NCI-H1417 (cell line): ENCODE measurements around the gene MRPS2.

Source experiments
- DNase-seq, 3 experiments: peaks; one replicate each; lab custom pipeline; 2025; lab: John Stamatoyannopoulos, UW

The MRPS2 gene

DNA sequence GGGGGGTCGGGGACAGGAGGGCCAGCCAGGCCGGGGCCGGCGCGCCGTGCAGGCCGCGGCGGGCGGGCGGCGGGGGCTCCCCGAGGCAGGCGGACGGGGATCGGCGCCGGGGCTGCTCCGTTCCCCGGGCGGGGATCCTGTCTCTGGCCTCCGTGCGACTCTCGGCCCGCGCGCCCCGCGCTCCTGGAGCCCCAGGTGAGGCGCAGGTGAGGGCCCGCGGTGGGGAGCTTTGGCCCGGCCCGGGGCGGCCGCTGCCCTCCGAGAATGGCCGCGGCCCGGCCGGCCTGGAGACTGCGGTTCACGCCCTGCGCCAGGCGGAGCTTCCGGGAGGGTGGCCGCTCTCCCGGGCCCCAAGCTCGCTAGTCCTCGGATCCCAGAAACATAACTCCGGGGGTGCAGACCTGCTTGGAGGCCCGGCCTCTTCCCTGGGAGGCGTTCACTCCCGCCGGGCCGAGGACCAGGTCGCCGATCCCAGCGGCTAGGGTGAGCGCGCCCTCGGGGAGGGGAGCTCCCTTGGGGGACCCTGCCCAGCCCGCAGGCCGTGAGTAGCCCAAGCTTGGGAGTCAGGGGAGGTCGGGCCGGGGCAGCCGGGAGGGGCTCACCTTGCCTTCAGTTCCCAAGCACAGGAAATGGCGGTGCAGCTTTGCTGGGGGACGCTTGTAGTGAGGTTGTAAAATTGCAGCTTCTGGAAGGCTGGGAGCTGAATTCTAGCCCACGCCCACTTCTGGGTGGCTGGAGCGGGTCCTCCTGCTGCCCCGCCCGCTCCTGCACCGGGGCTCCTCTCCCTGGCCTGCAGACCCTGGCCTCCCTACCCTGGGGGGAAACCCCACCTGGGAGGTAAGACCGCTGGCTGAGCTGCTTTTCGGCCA, 20.2 kb upstream of the MRPS2 start:
- DNase-seq: peak; percentile 17 to 59 (median 49)

DNA sequence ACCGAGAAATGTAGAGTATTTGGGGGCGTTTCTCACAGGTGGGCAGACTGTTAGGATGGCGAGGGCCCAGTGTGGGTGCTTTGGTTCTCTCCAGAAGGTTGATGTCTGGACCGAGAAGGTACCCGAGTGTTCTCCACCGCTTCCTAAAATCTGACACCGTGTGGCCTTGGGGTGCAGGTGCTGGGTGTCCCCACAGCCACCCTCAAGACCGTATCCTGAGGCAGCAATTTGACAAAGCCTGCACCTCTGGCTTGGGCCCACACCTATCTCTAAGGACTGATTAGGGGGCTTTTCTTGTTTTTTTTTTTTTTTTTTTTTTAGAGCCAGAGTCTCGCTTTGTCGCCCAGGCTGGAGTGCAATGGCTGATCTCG, 19.6 kb upstream of the MRPS2 start:
- DNase-seq: no peak

DNA sequence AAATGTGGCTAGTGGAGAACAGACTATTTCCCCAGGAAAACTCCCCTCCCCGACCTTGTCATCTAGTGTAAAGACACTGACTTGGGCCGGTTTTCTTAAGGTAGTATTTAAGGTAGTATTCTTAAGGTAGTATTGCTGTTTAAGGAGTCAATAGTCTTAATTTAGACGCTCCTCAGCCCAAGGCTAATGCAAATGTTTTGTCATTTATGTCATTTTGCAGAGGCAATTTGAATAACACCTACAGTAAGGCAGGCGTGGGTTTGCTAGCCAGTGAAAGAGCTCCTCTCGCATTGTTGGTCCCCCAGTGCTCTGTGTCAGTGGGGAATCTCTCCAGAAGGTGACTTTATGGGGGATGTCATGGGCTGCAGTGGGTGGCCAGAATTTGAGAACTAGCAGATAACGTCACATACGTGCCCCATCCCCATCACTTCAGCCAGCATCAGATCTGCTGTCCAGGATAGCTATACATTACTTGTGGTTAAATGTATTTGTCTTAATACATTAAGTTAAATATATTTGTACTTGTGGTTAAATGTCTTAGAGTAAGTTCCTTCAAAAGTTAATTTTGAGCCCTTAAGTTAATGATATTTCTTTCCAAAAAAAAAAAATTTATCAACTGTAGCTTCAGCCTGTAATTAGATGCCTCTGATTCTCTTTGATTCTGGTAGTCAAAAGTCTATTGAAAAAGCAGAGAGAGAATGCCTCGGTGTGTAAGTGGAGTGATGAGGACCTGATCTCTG, 18.3 kb upstream of the MRPS2 start:
- DNase-seq: no peak

DNA sequence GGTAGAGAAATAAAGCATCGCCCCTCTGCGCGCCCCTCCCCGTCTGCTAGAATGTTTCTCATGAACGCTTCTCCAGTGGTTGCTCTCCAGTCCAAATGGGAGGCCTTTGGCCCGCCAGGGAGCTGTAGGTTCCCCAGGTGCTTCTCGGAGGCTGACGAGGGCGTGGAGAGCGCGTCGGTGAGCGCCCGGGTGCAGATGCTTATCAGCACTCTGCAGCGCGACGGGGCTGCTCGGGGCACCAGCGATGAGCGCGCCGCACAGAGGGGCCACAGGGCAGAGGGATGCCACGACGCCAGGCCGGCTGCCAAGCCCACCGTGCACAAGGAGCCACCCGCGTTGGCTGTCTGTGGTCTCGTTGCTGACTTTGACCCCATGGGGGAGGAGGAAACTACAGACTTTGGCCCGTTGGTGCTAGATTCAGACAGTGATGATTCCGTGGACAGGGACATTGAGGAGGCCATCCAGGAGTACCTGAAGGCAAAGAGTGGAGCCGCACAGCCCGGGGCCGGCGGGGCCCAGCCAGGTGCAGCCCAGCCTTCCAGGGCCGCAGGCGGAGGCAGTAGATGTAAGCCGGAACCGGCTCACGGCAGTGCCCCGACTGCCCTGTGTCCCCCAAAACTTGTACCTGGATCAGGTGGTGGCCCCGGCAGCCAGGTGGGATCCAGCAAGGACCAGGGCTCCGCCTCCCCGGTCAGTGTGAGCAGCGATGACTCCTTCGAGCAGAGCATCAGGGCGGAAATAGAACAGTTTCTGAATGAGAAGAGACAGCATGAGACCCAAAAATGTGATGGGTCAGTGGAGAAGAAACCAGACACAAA, 15.8 kb upstream of the MRPS2 start:
- DNase-seq: no peak

DNA sequence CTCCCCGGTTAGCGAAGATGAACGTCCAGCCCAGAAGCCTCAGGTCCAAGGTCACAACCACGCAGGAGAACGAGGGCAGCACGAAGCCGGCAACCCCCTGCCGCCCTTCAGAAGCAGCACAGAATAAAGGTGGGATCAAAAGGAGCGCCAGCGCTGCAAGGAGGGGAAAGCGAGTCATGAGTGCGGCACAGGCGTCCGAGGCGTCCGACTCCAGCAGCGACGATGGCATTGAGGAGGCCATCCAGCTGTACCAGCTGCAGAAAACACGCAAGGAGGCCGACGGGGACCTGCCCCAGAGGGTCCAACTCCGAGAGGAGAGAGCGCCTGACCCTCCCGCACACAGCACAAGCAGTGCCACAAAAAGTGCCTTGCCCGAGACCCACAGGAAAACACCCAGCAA, 15.1 kb upstream of the MRPS2 start:
- DNase-seq: no peak

DNA sequence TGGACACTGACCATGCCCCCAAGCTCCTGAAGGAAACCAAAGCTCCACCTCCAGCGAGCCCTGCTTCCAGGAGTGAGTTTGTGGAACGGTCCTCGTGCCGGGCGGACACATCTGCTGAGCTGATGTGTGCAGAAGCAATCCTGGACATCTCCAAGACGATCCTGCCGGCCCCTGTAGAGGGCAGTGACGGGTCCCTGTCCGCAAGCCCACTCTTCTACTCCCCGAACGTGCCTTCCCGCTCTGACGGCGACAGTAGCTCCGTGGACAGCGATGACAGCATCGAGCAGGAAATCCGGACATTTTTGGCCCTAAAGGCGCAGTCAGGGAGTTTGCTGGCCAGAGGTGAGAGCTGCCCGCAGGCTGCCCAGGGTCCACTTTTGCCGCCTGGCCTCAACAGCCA, 14.7 kb upstream of the MRPS2 start:
- DNase-seq: no peak

DNA sequence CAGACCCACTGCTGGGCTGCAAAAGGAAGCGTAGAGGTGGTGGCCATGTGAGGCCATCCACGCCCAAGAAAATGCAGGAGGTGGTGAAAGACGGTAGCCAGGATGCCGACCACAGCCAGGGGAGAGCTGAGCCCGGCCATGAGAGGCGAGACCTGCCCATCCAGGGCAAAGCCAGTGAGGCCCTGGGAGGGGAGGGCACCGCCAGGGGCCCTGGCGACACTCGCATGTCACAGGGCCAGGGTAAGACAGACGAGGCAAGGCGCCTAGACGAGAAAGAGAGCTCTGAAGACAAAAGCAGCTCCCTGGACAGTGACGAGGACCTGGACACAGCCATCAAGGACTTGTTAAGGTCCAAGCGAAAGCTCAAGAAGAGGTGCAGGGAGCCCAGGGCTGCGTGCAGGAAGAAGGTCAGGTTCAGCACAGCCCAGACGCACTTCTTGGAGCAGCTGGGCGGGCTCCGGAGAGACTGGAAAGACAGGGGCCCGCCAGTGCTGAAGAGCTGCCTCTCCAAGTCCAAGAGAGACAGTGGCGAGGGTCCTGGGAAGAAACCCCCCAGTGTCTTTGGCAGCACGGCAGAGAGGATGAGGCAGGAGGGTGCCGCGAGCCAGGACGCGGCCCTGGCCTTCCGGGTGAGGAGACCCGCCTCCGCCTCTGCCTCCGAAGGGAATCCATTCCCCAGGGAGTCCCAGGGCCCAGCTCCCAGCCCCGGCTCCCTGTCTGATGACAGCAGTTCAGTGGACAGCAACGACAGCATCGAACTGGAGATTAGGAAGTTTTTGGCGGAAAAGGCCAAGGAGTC, 14.0 kb upstream of the MRPS2 start:
- no peak for DNase-seq

DNA sequence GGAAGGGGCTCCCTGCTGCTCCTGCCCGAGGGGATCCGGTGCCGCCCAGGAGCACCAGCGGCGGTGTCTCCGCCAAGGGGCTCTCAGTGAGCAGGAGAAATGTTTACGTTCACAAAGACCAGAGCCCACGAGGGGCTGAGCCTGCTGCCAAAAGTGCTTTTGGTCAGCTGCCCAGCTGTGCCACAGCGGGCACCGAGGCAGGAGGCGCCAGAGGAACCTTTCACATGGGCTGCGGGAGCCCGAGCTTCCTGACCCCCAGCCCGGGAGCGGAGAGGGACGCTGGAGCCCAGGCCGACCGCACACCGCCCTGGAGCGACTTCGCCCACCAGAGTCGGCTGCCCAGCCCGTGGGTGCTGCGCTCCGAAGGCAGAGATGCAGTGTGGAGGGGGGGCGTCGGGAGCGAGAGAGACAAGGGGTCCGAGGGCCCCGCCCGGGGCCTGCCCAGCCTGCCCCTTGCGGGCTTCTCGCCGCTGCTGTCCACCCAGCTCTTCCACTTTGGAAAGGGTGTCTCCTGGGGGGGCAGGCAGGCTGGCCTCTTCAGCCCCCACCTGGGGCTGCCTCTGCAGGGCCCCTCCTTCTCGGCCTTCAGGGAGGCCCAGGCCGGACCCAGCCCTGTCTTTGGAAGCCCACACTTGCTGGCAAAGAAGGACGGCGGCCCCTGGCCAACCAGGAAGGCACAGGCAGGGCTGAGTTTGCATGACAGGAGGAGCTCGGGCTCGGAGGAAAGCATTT, 13.0 kb upstream of the MRPS2 start:
- no peak for DNase-seq

DNA sequence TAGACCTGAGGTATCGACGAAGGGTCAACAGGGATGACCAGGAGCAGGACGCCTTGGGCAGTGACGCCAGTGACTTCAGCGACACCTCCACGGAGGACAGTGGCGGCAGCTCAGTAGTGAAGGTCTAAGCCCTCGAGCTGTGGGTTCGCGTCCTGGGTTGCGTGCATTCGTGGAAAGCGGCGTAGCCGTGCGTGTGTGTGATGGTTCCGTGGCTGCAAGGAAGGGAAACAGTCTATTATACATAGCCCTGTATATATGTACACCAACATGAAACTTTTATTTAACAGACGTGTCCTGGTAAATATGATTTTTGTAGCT, 12.5 kb upstream of the MRPS2 start:
- DNase-seq: no peak

DNA sequence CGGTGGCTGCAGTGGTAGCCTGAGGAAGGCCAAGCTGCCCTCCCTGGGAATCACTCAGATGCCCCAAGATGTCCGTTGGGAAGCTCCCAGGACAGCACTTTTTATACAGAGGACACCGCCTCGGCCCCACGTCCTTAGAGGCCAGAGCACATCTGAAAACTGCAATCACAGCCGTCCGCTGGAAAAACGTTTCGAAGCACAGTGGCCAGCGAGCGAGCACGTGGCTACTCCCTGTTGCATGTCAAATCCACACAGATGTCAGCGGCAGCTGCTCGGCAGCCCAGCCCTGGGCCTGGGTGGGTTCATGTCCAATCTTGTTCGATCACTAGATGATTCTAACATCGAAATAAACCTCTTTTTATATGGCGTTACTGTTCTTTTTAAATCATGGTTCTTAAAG, 12.0 kb upstream of the MRPS2 start:
- DNase-seq: no peak

DNA sequence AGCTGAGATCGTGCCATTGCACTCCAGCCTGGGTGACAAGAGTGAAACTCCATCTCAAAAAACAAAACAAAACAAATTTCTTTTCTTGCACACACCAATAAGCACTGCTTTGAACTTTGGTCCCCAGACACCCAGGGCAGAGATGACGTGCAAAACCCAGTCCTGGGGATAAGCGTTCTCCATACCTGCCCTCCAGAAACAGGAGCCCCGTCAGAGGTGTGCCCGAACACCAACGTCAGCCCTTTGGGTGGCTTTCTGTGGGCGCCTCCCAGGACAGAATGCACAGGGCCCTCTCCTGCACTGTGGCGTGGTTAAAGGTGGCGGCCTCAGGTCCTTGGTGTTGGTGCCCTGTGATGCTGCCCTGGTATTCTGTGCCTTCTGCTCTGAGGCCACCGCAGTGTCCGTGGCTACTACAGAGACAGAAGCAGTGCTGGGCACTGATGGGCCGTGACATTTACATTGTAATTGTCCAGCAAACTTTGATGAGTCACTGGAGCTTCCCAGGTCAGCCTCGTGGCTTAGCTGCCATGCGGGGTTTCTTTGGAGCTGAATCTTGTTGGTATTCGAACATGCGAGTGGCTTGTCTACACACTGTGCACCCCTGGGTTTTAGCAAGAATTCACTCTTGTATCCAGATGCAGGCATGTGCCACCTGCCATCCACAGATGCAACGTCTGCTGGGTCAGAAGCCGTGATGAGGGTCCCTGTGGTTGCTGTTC, 11.1 kb upstream of the MRPS2 start:
- no peak for DNase-seq

DNA sequence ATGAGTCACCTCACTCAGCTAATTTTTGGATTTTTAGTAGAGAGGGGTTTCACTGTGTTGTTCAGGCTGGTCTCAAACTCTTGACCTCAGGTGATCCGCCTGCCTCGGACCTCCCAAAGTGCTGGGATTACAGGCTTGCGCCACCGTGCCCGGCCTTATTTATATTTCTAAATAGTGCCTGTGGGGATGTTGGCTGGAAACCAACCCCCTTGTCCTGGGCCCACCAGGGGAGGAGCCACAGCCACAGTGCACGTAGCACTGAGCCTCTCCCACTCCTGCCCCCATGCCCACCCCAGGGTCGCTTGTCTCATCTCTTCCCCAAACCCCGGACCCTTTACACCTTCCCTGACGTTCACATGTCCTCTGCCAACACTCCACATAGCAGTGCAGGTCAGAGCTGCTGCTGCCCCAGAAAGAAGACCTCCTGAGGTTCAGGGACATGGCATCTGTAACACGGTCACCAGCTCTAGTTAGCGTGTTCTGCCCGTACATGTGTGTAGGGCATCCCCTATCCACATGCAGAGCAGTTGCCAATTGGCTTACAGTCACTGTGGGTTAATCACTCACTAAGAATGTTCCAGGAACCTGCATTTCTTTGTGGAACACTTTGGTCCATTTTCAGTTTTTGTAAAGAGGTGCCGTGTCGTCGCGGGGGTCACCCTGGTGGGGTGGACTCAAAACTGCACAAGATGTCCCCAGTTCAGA, 10.2 kb upstream of the MRPS2 start:
- DNase-seq: no peak

DNA sequence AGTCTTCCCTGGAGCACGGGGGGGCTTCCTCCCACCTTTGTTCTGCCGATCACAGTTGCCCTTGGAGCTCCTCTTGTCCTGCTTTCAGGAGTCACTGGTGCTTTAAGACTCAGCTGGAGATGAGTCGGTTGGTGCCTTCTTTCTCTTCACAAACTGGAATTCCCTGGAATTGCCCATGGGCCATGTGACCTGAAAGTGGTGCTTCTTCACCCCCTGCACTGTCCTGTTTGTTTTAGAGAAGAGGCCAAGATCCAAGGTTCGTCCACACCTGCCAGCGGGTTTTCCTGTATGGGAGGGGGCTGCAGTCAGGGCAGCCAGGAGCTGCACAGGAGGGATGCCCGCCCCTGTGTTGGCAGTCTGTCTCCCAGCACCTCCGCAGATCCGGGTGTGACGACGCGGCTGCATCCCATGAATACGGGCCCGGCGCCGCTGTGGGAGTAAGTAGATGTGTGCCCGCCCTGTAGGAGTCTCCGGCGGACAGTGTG, 9.5 kb upstream of the MRPS2 start:
- DNase-seq: peak in 1 of 3 experiments; percentile 51

DNA sequence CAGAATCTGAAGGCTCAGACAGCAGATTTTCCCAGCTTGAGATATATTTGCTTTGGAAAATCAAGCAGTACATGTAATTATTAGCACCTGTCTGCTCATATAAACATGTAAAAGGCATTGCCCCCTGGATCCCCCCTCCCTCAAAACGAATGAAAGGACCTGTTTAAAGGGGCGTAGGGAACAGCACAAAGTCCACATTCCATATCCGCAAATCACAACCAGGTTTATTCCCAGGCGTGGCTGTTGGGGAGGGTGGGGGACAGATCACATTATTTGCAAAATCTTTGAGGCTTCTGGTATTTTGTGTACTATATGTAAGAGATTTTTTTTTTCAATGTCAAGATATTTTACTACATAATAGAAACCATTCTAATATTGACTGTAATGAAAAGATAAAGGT, 8.7 kb upstream of the MRPS2 start:
- DNase-seq: peak in 1 of 3 experiments; percentile 51

DNA sequence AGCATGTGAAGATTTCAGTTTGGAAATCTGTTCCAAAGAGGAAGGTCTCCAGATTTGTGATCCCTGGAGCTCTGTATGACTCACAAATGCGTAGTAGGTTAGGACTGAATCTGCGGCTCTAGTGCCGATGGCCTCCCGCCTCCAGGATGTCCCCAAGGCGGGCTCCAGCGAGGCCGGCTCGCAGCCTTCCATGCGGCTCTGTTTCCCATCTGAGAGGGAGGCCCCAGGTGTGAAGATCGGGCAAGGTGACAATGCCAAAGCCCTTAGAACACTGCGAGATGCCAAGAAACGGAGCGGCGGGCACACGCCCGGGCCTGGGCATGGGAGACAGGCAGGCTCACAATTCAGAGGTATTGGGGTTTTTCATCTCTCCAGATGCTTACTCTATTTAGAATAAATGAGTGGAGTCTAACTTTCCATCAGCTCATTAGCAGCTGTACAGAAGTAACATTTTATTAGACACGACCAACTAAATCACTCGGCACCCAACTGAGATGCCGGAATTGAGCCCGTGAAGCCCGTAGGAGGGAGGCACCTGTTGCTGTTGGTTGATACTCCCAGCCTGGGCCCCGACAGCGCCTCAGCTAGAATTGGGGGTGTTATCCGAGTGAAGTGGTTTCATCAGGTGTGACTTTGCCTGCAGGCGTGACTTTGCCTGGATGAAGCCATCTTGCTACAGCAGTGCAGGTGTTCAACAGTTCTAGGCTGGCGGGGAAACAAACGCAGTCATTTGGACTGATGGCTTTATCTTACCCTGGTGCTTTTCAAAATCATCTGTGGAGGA, 7.4 kb upstream of the MRPS2 start:
- DNase-seq: peak in 2 of 3 experiments; percentile 46 to 83

DNA sequence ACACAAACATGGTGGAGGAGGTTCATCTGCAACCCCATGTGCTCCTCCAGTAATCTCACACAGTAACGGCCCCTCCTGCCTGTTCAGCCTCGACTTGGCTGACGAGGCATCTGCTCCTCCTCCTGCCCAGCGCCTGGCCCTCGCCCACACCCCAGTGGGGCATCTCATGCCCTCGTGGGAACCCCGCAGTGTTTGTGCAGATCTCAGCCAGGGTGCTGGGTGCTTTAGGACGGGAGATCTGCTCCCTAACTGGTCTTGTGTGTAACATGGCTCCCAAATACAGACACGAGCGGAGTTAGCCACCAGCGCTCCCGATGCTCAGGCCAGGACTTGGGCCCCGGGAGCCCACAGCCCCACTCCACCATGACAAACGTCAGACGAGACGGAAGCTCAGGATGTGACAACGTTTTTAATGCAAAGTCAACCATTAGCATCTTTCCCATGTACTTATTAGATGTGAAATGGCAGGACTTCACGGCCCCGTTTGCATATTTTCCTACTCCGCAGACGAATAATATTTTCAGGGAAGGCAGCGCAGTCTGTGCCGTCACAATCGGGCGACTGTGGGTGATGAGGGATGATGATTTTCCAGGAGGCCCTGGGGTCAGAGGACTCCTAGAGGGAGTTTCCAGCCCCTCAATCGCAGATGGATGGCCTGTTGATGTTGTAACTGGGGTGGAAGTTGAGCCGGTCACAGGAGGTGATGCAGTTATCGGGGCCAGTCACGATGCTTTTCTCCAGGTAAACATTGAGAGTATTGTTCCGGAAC, 5.5 kb upstream of the MRPS2 start:
- no peak for DNase-seq

DNA sequence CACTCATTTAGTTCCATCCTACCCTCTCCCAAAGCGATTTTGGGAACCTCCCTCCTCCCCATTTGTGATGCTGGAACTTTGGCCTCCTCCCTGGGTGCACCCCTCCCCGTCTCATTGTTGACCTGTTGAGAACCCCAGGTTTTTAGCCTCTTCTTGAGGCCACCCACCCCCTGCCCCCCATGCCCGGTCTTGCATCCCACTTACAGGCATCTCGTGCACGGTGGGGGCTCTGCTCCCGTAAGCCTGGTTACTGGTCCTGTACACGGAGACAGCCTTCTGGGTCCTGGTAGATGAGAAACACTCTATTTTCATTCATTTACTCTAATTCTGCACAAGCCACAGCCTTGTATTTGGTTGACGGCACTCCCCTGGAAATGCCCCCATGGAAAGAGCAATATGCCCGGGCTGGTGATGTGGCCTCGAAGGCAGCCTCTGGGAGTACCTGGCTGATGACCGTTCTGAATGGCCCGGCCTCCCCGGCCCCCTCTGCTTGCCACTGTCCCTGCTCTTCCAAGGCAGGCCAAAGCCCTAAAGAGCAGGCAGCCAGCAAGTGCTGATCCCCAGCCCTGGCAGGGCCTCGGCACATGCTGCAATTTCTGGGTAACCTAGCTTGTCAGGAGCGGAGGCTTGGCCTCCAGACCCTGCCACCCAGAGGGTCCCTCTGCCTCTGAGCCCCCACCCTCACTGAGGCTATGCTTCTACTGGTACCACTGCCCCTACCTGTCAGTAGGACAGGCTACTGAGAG, 1.9 kb upstream of the MRPS2 start:
- no peak for DNase-seq
